PC-9 (cell line): ENCODE results near the gene TRIM5. TPM values are rescaled to one million over a fixed set of nuclear protein-coding genes. Genes with fewer than 3 reads are reported as not detected.

Experiments
- BruUV-seq: library from RNA; stranded (reverse); fragments of 400-500 nt; replicated peaks from 2 replicates; lab custom pipeline; 2021; lab: Mats Ljungman, UMichigan
- CTCF ChIA-PET: fragments of 300-600 bp; sonication (Branson Sonifier 250); formaldehyde crosslinking; loops from one replicate; lab custom pipeline; 2022; ENCODE audit warnings: antibody characterized with exemption; lab: Charles Lee
- POLR2A ChIA-PET: fragments of 300-600 bp; sonication (Branson Sonifier 250); formaldehyde crosslinking; loops from one replicate; lab custom pipeline; 2022; ENCODE audit warnings: antibody characterized with exemption; ENCODE audit not compliant: unreplicated experiment; lab: Charles Lee
- DNase-seq, 2 experiments: peaks; one replicate each; pipeline versions ENCODE4 v3.0.0 to v3.0.0-alpha.2; 2015 to 2022; ENCODE audit warnings: mixed read lengths in 1 of 2
- H2AFZ ChIP-seq: fragments of 200-600 bp; sonication (generic); 2 replicates; pipeline ENCODE4 v1.8.1; 2017; ENCODE audit warnings: antibody characterized with exemption
- H3F3A ChIP-seq: fragments of 200-600 bp; sonication (generic); 2 replicates; pipeline ENCODE4 v1.8.1; 2017; ENCODE audit warnings: antibody characterized with exemption, mild to moderate bottlenecking, low read depth; ENCODE audit not compliant: insufficient read depth
- H3K27ac ChIP-seq: fragments of 200-600 bp; sonication (generic); 2 replicates; pipeline ENCODE4 v1.6.1; 2016; ENCODE audit warnings: mixed run types
- H3K27me3 ChIP-seq: fragments of 200-600 bp; sonication (generic); 2 replicates; pipeline ENCODE4 v1.6.1; 2016; ENCODE audit warnings: low read depth, mixed run types; ENCODE audit not compliant: insufficient read depth
- H3K36me3 ChIP-seq: fragments of 200-600 bp; sonication (generic); 2 replicates; pipeline ENCODE4 v1.6.1; 2016; ENCODE audit warnings: low read depth, mixed run types
- H3K4me1 ChIP-seq: fragments of 200-600 bp; sonication (generic); replicated peaks from 2 replicates; pipeline ENCODE4 v1.6.1; 2016; ENCODE audit warnings: mixed run types; ENCODE audit not compliant: insufficient read depth
- H3K4me2 ChIP-seq: fragments of 200-600 bp; sonication (generic); 2 replicates; pipeline ENCODE4 v1.6.1; 2017; ENCODE audit warnings: mixed run types
- H3K4me3 ChIP-seq: fragments of 200-600 bp; sonication (generic); 2 replicates; pipeline ENCODE4 v1.6.1; 2016; ENCODE audit warnings: mixed run types
- H3K79me2 ChIP-seq: fragments of 200-600 bp; sonication (generic); 2 replicates; pipeline ENCODE4 v1.6.1; 2017; ENCODE audit warnings: low read depth, mixed run types
- H3K9me2 ChIP-seq: fragments of 200-600 bp; sonication (generic); 2 replicates; pipeline ENCODE4 v1.8.1; 2017; ENCODE audit warnings: mild to moderate bottlenecking; ENCODE audit not compliant: insufficient read depth
- H3K9me3 ChIP-seq: fragments of 200-600 bp; sonication (generic); 2 replicates; pipeline ENCODE4 v1.8.1; 2016; ENCODE audit warnings: low read depth; ENCODE audit not compliant: insufficient read depth
- H4K20me1 ChIP-seq: fragments of 200-600 bp; sonication (generic); 2 replicates; pipeline ENCODE4 v1.8.1; 2017; ENCODE audit not compliant: insufficient read depth
- EZH2 ChIP-seq: fragments of 200-600 bp; sonication (generic); IDR thresholded peaks from 2 replicates; pipeline ENCODE4 v1.8.0; 2017; ENCODE audit warnings: antibody characterized with exemption, low read depth
- intact Hi-C: fragments of 100-400 bp; cut with micrococcal nuclease; formaldehyde crosslinking; loops from one replicate; pipeline ENCODE4 v1.10.0; 2022; ENCODE audit not compliant: unreplicated experiment
- total RNA-seq: library from RNA; stranded (reverse); gene quantifications from 2 replicates; pipeline ENCODE4 v1.2.3, GENCODE V29; 2021
- TF ChIP-seq, protein P1 (sequence below): fragments of 200-600 bp; sonication (generic); conservative IDR thresholded peaks from 2 replicates; pipeline ENCODE4 v1.6.1; 2017; ENCODE audit warnings: mixed run types, antibody characterized with exemption, mild to moderate bottlenecking, moderate library complexity

Gene TRIM5
- total RNA-seq, 1 experiment from 2014 or later: 20.5 TPM

DNA sequence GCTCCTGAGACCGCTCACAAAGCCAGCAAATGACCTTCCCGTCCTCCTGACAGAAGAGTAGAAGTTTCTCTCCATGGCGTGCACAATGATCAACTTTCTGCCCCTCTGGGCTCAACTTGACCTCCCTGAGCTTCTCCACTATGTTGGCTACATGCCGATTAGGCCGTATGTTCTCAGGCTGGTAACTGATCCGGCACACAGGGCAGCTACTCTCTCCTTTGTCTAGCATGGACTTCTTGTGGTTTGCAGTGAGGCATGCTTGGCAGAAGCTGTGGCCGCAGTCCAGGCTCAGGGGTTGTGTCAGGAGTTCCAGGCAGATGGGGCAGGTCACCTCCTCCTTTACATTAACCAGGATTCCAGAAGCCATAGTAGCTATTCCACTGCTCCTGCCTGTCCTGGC is 5.1 kb downstream of the TRIM5 start:
- Histone ChIP-seq H3K36me3 (no peaks in the 10 kb centered on the region), H3K4me1 (peaks cover 10% of the 10 kb centered on the region), H3K4me2 (no peak overlapping the region), H3K27ac (no peak overlapping the region), H4K20me1 (no peaks in the 10 kb centered on the region), H3K27me3 (no peaks in the 10 kb centered on the region), H2AFZ (no peak overlapping the region), H3K9me3 (no peaks in the 10 kb centered on the region), H3F3A (peaks cover 10% of the 10 kb centered on the region; the same call in 1 of the 2 replicates), H3K79me2 (peaks cover 15% of the 10 kb centered on the region; the same call in 1 of the 2 replicates), H3K9me2 (no peaks in the 10 kb centered on the region), H3K4me3 (no peak overlapping the region)
- intact Hi-C loops: no loop called here
- no TSS peak for BruUV-seq
- ChIA-PET CTCF (no interaction called here), POLR2A (no interaction called here)
- no peak for DNase-seq
- TF ChIP-seq, protein P1, sequence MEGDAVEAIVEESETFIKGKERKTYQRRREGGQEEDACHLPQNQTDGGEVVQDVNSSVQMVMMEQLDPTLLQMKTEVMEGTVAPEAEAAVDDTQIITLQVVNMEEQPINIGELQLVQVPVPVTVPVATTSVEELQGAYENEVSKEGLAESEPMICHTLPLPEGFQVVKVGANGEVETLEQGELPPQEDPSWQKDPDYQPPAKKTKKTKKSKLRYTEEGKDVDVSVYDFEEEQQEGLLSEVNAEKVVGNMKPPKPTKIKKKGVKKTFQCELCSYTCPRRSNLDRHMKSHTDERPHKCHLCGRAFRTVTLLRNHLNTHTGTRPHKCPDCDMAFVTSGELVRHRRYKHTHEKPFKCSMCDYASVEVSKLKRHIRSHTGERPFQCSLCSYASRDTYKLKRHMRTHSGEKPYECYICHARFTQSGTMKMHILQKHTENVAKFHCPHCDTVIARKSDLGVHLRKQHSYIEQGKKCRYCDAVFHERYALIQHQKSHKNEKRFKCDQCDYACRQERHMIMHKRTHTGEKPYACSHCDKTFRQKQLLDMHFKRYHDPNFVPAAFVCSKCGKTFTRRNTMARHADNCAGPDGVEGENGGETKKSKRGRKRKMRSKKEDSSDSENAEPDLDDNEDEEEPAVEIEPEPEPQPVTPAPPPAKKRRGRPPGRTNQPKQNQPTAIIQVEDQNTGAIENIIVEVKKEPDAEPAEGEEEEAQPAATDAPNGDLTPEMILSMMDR: no peak
- TF ChIP-seq EZH2: no peak

DNA sequence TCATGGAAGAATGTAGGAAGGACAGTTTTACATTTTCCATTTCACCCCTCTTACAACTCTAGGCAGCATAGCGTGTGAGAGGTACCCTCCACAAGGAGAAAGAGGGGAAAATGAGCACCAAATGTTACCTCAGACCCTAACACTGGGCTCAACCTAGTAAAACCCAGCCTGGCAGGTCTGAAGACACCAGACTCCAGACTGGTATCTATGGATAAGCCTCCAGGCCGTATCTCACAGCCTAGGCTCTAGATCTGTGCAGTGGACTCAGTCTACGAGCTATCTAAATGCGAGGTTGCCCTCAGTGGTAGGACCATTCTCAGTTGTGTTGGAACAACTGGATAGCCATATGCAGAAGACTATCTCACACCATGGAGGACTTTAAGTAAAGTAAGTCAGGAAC is 10.5 kb downstream of the TRIM5 start:
- H2AFZ ChIP-seq: no peak overlapping the region
- H3K27me3 ChIP-seq: no peaks in the 10 kb centered on the region
- CTCF ChIA-PET: no interaction called here
- H3K4me2 ChIP-seq: no peak overlapping the region
- no TSS peak for BruUV-seq
- no peaks in the 10 kb centered on the region for H3K36me3 ChIP-seq
- no peak overlapping the region for H3K4me3 ChIP-seq
- no peaks in the 10 kb centered on the region for H3K79me2 ChIP-seq
- H3K9me2 ChIP-seq: no peaks in the 10 kb centered on the region
- H4K20me1 ChIP-seq: no peaks in the 10 kb centered on the region
- POLR2A ChIA-PET: no interaction called here
- no peak overlapping the region for H3K27ac ChIP-seq
- no peak for TF ChIP-seq EZH2
- TF ChIP-seq, protein P1: no peak
- H3F3A ChIP-seq: no peaks in the 10 kb centered on the region
- H3K4me1 ChIP-seq: no peaks in the 10 kb centered on the region
- no peaks in the 10 kb centered on the region for H3K9me3 ChIP-seq
- DNase-seq: no peak
- intact Hi-C loops: no loop called here

DNA sequence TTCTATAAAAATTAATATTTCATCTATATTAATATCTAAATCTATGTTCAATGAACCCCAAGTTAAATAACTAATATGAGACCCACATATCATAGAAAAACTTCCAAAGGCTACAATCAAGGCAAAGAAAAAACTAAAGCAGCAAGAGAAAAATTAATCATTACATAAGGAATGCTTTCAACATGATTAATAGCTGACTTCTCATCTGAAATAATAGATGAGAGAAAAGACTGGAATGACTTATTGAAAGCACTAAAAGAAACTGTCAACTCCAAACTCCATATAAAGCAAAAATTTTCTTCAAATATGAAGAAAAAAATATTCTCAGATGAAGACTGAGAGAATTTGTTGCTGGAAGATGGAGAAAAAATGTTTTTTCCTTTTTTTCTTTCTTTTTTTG is 13.0 kb downstream of the TRIM5 start:
- H3K79me2 ChIP-seq: no peaks in the 10 kb centered on the region
- intact Hi-C loops: no loop called here
- no peak overlapping the region for H3K4me2 ChIP-seq
- no peaks in the 10 kb centered on the region for H3K9me2 ChIP-seq
- no peaks in the 10 kb centered on the region for H3K27me3 ChIP-seq
- no peaks in the 10 kb centered on the region for H3K36me3 ChIP-seq
- no peaks in the 10 kb centered on the region for H3F3A ChIP-seq
- POLR2A ChIA-PET: no interaction called here
- CTCF ChIA-PET: no interaction called here
- BruUV-seq: no TSS peak
- no peaks in the 10 kb centered on the region for H3K9me3 ChIP-seq
- H4K20me1 ChIP-seq: no peaks in the 10 kb centered on the region
- H2AFZ ChIP-seq: no peak overlapping the region
- no peak overlapping the region for H3K4me3 ChIP-seq
- no peak for TF ChIP-seq EZH2
- TF ChIP-seq, protein P1: no peak
- no peak for DNase-seq
- H3K4me1 ChIP-seq: peaks cover under 1% of the 10 kb centered on the region; the same call in 1 of the 2 replicates
- H3K27ac ChIP-seq: no peak overlapping the region
